ENCODE data around the gene PTCHD1. TPM values are rescaled to one million over a fixed set of nuclear protein-coding genes. Genes with fewer than 3 reads are reported as not detected.

PTCHD1 gene
- total RNA-seq, 4 donors from 2014 or later = 0.13 to 0.76 (median 0.18) TPM; not detected in 1

DNA sequence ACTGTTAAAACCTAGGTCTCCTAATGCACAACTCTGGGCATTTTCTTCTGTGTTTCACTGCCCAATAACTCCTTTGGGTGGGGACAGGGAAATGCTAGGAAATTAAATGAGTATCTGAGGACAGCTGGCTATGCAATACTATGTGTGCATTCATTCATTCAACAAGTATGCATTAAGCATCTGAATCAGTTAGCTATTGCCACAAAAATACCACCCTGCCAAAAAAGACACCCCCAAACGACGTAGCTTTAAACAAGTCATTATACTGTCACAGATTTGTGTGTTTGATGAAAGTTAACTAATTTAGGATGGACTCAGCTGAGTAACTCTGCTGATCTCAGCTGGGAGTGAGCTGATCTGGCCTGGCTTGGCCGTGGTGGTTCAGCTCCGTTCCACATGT lies 29.8 kb upstream of the PTCHD1 start:
- H3K27ac ChIP-seq = no peak overlapping the region
- no peak for TF ChIP-seq POLR2A (IDR thresholded peaks at IDR 0.05)
- TF ChIP-seq, protein P1, sequence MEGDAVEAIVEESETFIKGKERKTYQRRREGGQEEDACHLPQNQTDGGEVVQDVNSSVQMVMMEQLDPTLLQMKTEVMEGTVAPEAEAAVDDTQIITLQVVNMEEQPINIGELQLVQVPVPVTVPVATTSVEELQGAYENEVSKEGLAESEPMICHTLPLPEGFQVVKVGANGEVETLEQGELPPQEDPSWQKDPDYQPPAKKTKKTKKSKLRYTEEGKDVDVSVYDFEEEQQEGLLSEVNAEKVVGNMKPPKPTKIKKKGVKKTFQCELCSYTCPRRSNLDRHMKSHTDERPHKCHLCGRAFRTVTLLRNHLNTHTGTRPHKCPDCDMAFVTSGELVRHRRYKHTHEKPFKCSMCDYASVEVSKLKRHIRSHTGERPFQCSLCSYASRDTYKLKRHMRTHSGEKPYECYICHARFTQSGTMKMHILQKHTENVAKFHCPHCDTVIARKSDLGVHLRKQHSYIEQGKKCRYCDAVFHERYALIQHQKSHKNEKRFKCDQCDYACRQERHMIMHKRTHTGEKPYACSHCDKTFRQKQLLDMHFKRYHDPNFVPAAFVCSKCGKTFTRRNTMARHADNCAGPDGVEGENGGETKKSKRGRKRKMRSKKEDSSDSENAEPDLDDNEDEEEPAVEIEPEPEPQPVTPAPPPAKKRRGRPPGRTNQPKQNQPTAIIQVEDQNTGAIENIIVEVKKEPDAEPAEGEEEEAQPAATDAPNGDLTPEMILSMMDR (IDR thresholded peaks at IDR 0.05) = no peak
- H3K4me3 ChIP-seq = no peak overlapping the region
- H3K36me3 ChIP-seq = no peaks in the 10 kb centered on the region
- H3K9me3 ChIP-seq = no peaks in the 10 kb centered on the region
- no peak for DNase-seq
- no peaks in the 10 kb centered on the region for H3K4me1 ChIP-seq
- H3K27me3 ChIP-seq = no peaks in the 10 kb centered on the region

DNA sequence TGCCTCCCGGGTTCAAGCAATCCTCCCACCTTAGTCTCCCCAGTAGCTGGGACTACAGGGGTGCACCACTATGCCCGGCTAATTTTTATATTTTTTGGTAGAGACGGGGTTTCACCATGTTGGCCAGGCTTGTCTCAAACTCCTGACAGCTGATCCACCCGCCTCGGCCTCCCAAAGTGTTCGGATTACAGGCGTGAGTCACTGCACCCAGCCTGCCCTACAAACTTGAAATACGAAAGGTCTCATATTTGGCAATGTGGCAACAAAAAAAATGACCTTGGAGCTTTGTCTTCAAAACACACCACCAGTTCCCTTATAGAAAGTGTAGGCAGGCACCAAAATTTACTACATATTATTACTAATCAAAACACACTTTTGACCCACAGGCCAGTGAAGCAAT lies 22.9 kb upstream of the PTCHD1 start:
- Histone ChIP-seq H3K36me3 (no peaks in the 10 kb centered on the region), H3K27me3 (no peaks in the 10 kb centered on the region), H3K4me3 (no peak overlapping the region), H3K9me3 (no peaks in the 10 kb centered on the region), H3K27ac (no peak overlapping the region), H3K4me1 (no peaks in the 10 kb centered on the region)
- no peak for DNase-seq
- no peak for TF ChIP-seq POLR2A (IDR thresholded peaks at IDR 0.05)
- TF ChIP-seq, protein P1 (IDR thresholded peaks at IDR 0.05) = no peak

DNA sequence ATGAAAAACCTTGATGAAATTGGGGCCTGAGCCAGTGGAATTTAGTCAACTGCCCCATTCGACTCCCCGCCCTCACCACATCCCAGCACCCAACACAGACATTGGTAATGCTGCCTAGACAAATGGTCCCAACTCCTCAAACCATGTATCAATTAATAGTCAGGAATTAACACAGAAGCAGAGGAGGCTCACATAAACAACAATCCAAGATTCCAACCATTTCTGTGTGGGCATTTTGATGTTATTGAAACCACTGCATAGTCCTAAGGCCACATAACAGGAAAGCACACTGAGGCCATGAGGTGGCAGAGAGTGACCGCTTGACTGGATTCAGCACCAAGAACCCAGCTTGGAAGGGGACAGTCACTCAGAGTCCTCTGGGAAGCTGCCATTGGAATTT lies 22.5 kb upstream of the PTCHD1 start:
- no peaks in the 10 kb centered on the region for H3K36me3 ChIP-seq
- H3K27ac ChIP-seq = no peak overlapping the region
- TF ChIP-seq, protein P1 (IDR thresholded peaks at IDR 0.05) = no peak
- no peak for TF ChIP-seq POLR2A (IDR thresholded peaks at IDR 0.05)
- no peak overlapping the region for H3K4me3 ChIP-seq
- H3K4me1 ChIP-seq = no peaks in the 10 kb centered on the region
- no peaks in the 10 kb centered on the region for H3K27me3 ChIP-seq
- DNase-seq = no peak
- H3K9me3 ChIP-seq = no peaks in the 10 kb centered on the region

DNA sequence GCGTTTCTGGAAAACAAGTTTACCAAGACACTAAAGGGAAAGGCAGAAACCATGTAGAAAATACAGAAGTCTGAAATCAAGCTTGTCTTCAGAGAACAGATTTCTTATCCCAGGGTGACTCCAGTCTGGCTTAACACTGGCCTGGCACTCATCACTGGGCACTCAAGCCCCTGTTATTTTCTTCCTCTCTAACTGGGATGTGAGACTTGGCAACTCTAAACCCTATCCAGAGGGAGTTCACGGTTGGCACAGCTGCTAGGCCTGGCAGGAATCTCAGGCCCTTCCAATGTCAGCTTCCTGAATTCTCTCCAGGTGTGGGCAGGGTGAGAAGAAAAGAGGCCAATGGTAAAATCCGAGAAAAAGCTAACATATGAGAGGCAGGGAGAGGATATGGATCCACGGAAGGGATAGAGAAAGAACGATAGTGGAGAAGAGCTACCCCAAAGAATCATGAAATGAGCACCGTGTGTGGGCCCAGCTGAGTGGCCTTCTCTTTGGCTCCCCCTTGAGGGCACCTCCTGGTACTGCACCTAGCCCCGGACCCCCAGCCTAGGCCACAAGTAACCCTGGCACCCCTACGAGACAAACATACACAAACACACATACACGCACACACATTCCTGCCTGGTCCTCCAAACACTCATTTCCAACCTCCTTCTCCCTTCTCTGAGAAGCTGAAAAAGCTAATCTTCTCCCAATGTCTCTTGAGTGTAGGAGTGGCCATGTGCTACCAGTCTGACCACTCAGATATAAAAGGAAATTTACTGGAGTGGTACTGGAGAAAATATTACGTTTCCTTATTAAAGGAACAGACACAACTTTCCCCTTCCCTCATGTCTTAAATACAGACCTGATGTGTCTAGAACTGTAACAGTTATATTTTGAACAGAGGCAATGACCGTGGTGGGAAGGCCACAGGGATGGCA lies 16.6 kb upstream of the PTCHD1 start:
- no peaks in the 10 kb centered on the region for H3K4me1 ChIP-seq
- H3K27me3 ChIP-seq = no peaks in the 10 kb centered on the region
- no peaks in the 10 kb centered on the region for H3K9me3 ChIP-seq
- no peak for TF ChIP-seq POLR2A (IDR thresholded peaks at IDR 0.05)
- TF ChIP-seq, protein P1 (IDR thresholded peaks at IDR 0.05) = peak in 5 of 6 experiments; percentile 7 to 48 (median 32)
- no peak for DNase-seq
- H3K27ac ChIP-seq = no peak overlapping the region
- H3K4me3 ChIP-seq = no peak overlapping the region
- no peaks in the 10 kb centered on the region for H3K36me3 ChIP-seq

DNA sequence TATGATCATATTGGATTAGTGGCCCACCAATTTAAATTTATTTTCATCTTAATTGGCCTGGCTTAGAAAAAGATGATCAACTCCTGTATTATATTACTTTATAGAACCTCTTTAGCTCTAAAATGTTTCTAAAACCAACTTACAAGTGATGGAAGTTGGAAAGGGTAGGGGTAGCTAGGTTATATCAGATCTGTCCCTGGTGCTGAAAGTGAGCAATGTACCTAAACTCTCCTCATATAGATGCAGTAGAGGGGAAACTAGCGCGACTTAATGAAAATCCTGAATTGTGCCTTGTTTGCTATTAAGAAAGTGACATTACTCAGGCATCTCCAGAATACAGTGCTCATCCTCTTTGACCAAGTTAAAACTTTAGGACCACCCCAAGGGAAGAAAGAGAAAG lies 7.5 kb upstream of the PTCHD1 start:
- Histone ChIP-seq H3K4me1 (no peaks in the 10 kb centered on the region), H3K36me3 (no peaks in the 10 kb centered on the region), H3K9me3 (no peaks in the 10 kb centered on the region), H3K27ac (no peak overlapping the region), H3K27me3 (no peaks in the 10 kb centered on the region), H3K4me3 (no peak overlapping the region)
- no peak for DNase-seq
- TF ChIP-seq, protein P1 (IDR thresholded peaks at IDR 0.05) = no peak
- TF ChIP-seq POLR2A (IDR thresholded peaks at IDR 0.05) = no peak

All from Peyer's patch (tissue), 4 donors.